ENCODE data around the gene ZSWIM4. TPM values are rescaled to one million over a fixed set of nuclear protein-coding genes. Genes with fewer than 3 reads are reported as not detected.

Gene ZSWIM4
- total RNA-seq, 6 experiments from 2014 or later: 5.0 to 6.0 (median 5.2) TPM

GRCh38 chr19:13843104-13843921, 48.1 kb downstream of the ZSWIM4 start:
- no peak for DNase-seq
- peaks cover 53% of the 10 kb centered on the region for H3K4me1 Mint-ChIP-seq (ENCODE audit: low read depth)
- no peak for TF ChIP-seq CTCF (IDR thresholded peaks at IDR 0.05)
- H3K27me3 Mint-ChIP-seq (ENCODE audit: insufficient read depth): peaks cover 46% of the 10 kb centered on the region
- peak overlapping the region; percentile 84 for H3K4me3 Mint-ChIP-seq
- H3K36me3 Mint-ChIP-seq (ENCODE audit: low read depth): peaks cover 32% of the 10 kb centered on the region
- peak overlapping the region; percentile 88 for H3K27ac Mint-ChIP-seq
- peaks cover 36% of the 10 kb centered on the region for H3K9me3 Mint-ChIP-seq

GRCh38 chr19:13844130-13844631, 48.9 kb downstream of the ZSWIM4 start:
- peaks cover 27% of the 10 kb centered on the region for H3K9me3 Mint-ChIP-seq
- peaks cover 37% of the 10 kb centered on the region for H3K27me3 Mint-ChIP-seq (ENCODE audit: insufficient read depth)
- no peak for DNase-seq
- peak overlapping the region; percentile 100 for H3K27ac Mint-ChIP-seq
- peak overlapping the region; percentile 84; the same call in 1 of the 2 replicates for H3K4me3 Mint-ChIP-seq
- peaks cover 53% of the 10 kb centered on the region for H3K4me1 Mint-ChIP-seq (ENCODE audit: low read depth)
- peaks cover 24% of the 10 kb centered on the region for H3K36me3 Mint-ChIP-seq (ENCODE audit: low read depth)
- TF ChIP-seq CTCF (IDR thresholded peaks at IDR 0.05): no peak

- peaks cover 12% of the 10 kb centered on the region for H3K27me3 Mint-ChIP-seq (ENCODE audit: insufficient read depth)
- peak; percentile 93 for DNase-seq
- peaks cover 5% of the 10 kb centered on the region for H3K9me3 Mint-ChIP-seq
- peaks cover 4% of the 10 kb centered on the region for H3K36me3 Mint-ChIP-seq (ENCODE audit: low read depth)
- H3K4me1 Mint-ChIP-seq (ENCODE audit: low read depth): peaks cover 64% of the 10 kb centered on the region
- peak overlapping the region; percentile 85 for H3K4me3 Mint-ChIP-seq
- no peak for TF ChIP-seq CTCF (IDR thresholded peaks at IDR 0.05)
- peak overlapping the region; percentile 100 for H3K27ac Mint-ChIP-seq
These were observed 51.5 kb downstream of the ZSWIM4 start for GRCh38 chr19:13846557-13847406.

- H3K4me3 Mint-ChIP-seq: peak overlapping the region; percentile 85
- no peaks in the 10 kb centered on the region for H3K36me3 Mint-ChIP-seq (ENCODE audit: low read depth)
- H3K9me3 Mint-ChIP-seq: no peaks in the 10 kb centered on the region
- peak; percentile 69 for TF ChIP-seq CTCF (IDR thresholded peaks at IDR 0.05)
- H3K27ac Mint-ChIP-seq: peak overlapping the region; percentile 100
- H3K4me1 Mint-ChIP-seq (ENCODE audit: low read depth): peaks cover 65% of the 10 kb centered on the region
- peaks cover 6% of the 10 kb centered on the region for H3K27me3 Mint-ChIP-seq (ENCODE audit: insufficient read depth)
- DNase-seq: peak; percentile 88
These were observed 52.4 kb downstream of the ZSWIM4 start for GRCh38 chr19:13847407-13848339.

GRCh38 chr19:13848340-13848677, 53.1 kb downstream of the ZSWIM4 start:
- H3K9me3 Mint-ChIP-seq: no peaks in the 10 kb centered on the region
- H3K27me3 Mint-ChIP-seq (ENCODE audit: insufficient read depth): peaks cover 3% of the 10 kb centered on the region
- peak overlapping the region; percentile 100 for H3K27ac Mint-ChIP-seq
- TF ChIP-seq CTCF (IDR thresholded peaks at IDR 0.05): no peak
- peak overlapping the region; percentile 22 for H3K4me3 Mint-ChIP-seq
- no peak for DNase-seq
- H3K36me3 Mint-ChIP-seq (ENCODE audit: low read depth): no peaks in the 10 kb centered on the region
- peaks cover 68% of the 10 kb centered on the region for H3K4me1 Mint-ChIP-seq (ENCODE audit: low read depth)

All from HFFc6 (cell line).